NCI-H1105 (cell line): ENCODE measurements around the gene ING5.
"Not testable (repeated sequence)": the region's sequence is repeated elsewhere in the genome, so short reads cannot be mapped to it uniquely, and the experiment has no call there.

Experiments used
- DNase-seq: peaks from one replicate; lab custom pipeline; 2025; lab: John Stamatoyannopoulos, UW

The ING5 gene

GRCh38 chr2:241706537-241706936 is 4.7 kb downstream of the ING5 start:
- no peak for DNase-seq

DNA sequence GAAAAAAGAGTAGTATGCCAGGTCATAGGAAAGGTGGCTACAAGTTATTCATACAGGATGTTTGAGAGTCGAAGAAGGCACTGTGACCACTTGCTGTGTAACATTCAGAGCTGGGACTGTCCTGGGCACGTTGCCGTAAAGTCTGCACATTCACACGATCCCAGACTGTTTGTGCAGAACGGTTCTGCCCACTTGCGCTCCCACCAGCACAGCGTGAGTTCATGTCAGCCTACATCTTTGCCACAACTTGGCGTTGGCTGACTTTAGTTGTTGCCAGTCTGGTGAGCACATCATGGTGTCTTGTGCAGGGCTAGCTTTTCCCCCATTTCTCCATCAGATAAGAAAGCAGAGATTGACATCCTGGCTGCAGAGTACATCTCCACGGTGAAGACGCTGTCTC is 7.0 kb downstream of the ING5 start:
- DNase-seq: no peak

GRCh38 chr2:241719093-241719492 is 17.3 kb downstream of the ING5 start:
- no peak for DNase-seq

DNA sequence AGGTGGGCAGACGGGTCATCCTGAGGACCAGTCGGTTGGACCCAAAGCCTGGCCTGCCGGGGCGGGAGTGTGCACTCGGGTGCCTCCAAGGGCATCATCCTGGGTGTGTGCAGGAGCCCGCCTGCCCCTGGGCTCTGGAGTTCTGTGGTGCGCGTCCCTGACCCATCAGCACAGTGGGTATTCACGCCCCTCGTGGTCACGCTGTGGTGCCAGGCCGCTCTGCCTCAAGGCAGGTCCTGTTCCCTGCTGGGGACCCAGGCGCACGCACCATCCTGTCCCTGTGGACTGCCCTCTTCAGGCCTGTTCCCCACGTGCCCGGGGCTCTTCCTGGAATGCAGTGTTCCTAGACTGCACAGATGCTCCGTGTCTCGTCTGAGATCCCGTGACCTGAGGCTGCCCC is 18.3 kb downstream of the ING5 start:
- DNase-seq: no peak

GRCh38 chr2:241720560-241720959 is 18.7 kb downstream of the ING5 start:
- DNase-seq: no peak

GRCh38 chr2:241721852-241722251 is 20.0 kb downstream of the ING5 start:
- no peak for DNase-seq

DNA sequence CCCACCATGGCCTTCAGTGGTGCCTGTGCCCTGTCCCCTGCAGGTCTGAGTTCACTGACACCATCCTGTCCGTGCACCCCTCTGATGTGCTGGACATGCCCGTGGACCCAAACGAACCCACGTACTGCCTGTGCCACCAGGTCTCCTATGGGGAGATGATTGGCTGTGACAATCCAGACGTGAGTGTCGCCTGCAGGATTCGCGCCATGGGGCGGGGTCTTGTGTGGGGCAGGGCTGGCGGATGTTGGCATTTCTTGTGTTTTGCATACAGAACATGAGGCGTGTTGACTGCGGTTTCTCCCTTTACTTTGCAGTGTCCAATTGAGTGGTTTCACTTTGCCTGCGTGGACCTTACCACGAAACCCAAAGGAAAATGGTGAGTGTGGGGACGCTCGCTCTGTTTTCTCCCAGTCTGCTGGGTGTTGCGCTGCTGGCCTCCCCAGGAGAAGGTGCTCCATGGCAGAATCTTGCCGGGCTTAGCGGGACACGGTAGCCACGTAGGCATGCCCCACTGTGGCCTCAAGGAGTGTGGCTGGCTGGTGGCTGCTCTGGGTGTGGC is 21.1 kb downstream of the ING5 start:
- no peak for DNase-seq

DNA sequence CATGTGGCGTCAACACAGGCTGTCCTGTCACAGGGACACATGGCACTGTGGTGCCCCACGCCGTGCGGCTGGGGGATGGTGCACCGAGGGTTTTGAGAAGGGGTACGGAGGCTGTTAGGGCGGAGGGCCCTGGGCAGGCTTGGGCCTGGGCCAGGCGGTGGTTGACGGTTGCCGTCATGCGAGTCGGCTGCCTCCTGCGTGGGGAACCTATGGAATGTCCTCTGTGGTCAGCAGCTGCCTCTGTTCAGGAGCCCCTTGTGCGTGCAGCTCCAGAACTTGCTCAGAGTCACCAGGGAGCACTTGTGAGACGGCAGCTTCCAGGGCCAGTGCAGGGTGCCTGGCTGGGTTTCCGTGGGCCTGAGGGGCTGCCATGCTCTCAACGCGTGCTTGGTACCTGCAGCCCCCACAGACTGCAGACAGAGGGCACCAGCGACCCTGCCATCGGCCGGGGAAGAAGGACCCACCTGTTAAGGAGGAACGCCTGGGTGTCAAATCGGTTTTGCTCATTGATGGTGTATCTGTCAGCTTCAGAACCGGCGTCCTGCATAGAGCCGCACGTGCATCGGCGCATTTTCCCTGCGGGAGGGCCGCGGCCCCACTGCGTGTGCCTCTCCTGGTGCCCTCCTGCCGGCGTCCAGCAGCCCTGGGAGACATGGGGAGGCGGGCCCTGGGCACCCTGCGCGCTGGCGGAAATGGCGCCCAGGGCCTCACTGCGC is 22.6 kb downstream of the ING5 start:
- DNase-seq: peak; percentile 13

DNA sequence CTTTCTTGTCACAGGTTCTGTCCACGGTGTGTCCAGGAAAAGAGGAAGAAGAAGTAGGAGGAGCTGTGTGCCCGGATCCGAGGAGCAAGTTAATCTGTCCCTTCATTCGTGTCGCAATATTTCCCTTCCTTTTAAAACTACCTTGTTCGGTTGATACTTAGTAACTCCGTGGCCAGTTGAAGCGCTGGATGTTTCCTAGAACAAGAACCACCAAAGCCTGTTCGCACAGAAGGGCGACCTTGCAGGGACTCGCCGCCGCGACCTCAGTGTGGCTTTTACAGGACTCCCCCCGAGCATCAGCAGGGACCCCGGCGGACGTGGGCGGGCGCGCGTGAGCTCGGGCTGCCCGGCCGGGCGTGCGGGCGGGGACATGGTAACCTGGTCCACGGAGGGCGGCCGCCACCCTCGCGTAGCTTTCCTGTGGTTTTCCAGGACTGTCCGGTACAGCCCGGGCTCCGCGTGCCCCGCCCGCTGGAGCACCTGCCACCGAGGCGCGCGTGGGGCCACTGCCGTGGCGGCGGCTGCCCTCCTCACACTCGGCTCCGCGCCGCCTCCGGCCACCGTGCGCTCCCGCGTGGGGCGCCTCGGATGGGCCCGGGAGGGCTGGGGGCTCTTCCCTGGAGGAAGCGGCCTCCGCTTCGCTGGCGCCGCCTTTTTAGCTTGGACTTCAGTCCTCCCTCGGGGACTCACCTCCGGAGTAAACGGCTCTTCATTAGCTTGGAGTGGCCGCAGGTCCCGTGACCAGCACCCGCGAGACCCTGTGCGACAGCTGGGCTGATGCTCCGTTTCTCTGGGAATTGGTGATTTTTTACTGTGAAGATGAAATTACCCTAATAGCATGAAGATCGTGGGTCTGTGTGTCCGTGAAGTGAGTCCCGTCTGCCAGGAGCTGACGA is 23.4 kb downstream of the ING5 start:
- DNase-seq: peak; percentile 0

GRCh38 chr2:241726459-241726858 is 24.6 kb downstream of the ING5 start:
- DNase-seq: peak; percentile 24

DNA sequence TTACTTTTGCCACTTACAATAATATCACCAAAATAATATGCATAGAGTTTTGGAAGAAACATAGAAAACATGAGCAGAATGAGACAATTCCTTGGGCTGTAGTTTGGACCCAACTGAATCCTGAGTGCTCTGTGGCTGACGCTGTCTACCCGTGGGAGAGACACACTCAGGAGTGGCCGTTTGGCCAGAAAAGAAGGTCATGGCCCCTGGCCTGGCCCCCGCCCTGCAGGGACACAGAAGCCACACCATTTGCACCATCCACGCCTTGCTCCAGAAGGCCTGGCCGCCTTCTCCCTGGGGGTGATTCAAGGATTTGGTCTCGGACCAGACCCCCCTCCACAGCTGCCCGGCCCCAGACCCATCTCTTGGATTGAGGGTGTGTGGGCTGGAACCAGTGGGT is 26.2 kb downstream of the ING5 start:
- DNase-seq: no peak

- DNase-seq: no peak
Observed at GRCh38 chr2:241728627-241729026, 26.8 kb downstream of the ING5 start.

DNA sequence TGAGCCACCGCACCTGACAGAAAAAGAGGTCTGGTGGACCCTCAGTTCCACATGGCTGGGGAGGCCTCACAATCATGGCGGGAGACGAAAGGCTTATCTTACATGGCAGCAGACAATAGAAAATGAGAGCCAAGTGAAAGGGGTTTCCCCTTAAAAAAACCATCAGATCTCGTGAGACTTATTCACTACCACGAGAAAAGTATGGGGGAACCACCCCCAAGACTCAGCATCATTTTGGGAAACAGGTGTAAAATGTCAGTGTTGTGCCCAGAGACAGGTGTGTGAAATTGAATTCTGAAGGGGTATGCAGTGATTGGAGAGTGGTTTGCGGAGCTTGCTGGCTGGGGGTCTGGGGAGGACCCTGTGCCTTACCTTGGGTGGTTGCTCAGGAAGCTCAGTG is 28.0 kb downstream of the ING5 start:
- no peak for DNase-seq

DNA sequence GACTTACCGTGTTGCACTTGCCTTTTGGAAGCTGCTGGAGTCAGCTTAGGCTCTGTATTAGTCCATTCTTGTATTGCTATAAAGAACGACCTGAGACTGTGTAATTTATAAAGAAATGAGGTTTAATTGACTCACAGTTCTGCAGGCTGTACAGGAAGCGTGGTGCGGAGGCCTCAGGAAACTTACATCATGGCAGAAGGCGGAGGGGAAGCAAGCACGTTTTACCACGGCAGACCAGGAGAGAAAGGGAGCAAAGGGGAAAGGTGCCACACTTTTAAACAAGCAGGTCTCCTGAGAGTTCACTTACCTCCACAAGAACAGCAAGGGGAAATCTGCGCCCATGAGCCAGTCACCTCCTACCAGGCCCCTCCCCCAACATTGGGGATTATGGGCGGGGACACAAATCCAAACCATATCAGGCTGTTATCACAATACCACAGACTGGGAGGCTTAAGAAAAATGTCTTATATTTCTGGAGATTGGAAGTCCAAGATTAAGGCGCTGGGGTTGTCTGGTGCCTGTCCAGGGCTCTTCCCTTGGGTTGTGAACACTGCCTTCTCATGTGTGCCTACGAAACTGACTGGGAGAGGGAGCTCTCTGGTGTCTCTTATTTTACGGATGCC is 28.9 kb downstream of the ING5 start:
- no peak for DNase-seq

DNA sequence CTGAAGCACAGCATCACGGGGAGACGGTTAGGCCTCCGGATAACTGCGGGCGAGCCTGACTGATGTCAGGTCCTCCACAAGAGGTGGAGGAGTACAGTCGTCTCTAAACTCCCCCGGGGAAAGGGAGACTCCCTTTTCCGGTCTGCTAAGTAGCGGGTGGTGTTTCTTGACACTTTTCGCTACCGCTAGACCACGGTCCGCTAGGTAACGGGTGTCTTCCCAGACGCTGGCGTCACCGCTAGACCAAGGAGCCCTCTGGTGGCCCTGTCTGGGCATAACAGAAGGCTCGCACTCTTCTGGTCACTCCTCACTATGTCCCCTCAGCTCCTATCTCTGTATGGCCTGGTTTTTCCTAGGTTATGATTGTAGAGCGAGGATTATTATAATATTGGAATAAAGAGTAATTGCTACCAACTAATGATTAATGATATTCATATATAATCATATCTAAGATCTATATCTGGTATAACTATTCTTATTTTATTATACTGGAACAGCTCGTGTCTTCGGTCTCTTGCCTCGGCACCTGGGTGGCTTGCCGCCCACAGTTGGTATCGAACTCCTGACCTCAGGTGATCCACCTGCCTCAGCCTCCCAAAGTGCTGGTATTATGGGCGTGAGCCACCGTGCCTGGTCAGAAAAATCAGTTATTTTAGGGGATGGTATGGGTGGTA is 30.8 kb downstream of the ING5 start:
- DNase-seq: not testable (repeated sequence)

GRCh38 chr2:241733391-241734207 is 31.8 kb downstream of the ING5 start:
- peak; percentile 10 for DNase-seq

DNA sequence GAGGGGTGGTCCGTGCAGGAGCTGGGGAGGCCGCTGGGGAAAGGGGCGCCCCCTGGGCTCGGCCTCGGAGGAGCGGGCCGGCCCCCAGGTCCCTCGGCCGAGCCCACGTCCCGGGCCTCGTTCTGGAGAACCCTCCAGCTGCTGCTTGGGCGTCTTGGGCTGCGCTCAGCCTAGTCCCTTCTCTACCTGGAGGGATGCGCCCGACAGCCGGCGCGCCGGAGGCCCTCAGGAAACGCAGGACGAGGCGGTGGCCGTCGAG is 32.3 kb downstream of the ING5 start:
- no peak for DNase-seq

DNA sequence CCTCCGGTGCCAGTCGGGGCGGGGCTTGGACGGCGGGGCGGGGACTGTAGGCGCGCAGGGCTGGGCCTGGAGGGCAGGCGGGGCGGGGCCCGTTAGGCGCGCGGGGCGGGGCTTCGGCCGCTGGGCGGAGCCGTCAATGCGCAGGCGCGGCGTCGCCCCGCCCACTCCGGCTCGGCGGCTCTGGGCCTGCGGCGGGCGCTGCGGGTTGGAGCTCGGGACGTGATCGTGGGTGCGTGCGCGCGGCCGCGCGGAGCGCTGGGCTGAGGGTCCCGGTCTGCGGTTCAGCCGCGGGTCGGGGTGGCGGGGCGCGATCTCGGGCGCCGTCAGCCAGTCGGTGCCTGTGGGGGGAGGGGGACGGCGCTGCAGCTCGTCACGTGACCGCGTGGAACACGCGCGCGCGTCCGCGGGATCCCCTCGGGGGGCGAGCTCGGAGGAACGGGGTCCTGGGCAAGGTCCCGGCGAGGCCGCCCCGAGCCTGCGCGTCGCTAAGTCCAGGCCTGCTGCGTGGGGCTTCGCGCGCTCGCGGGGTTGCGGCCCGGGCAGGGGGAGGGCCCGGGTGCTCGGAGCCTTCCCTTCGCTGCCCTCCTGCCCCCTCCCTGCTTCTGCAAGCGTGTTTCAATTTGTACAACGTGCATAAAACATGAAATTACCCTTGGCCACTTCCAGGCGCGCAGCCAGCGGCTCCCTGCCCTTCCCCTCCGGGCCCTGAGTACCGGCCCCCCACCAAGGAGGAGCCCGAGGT is 32.8 kb downstream of the ING5 start, which contains the start of gene D2HGDH:
Gene D2HGDH, plus strand, starts transcription at position 164 of the 742 bp plus-strand sequence. CDS start 595 bp downstream, outside the sequence.
- peak; percentile 78 for DNase-seq

DNA sequence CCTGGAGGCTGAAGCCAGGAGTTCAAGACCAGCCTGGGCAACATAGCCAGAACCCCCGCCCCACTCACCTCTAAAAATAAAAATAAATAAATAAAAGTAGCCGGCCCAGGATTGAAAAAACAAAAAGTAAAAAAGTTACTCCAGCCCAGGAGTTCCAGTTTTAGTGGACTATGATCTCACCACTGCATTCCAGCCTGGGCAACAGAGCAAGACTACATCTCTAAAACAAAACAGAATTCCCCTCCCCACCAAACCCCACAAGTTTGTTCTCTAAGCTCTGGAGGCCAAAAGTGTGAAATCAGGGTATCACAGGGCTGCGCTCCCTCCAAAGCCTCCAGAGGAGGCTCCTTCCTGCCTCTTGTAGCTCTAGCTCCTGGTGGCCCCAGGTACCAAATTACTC is 34.3 kb downstream of the ING5 start:
- no peak for DNase-seq

- no peak for DNase-seq
Observed at GRCh38 chr2:241738040-241738686, 36.3 kb downstream of the ING5 start.
